LNCaP clone FGC (cell line): ENCODE results near the gene ADGRA3.

Source experiments
- DNase-seq: peaks from one replicate; pipeline ENCODE4 v3.0.0-alpha.2; 2011; ENCODE audit warnings: low read depth
- H3K4me3 ChIP-seq: 2 replicates; pipeline ENCODE4 v1.5.1; 2011; ENCODE audit warnings: mild to moderate bottlenecking, low read depth, low read length, control low read depth
- TF ChIP-seq, protein P1 (sequence below): IDR thresholded peaks from 2 replicates; pipeline ENCODE4 v1.5.1; 2012; ENCODE audit warnings: mild to moderate bottlenecking; ENCODE audit not compliant: control insufficient read depth, insufficient read depth; ENCODE audit errors: extremely low read depth

Gene ADGRA3

DNA sequence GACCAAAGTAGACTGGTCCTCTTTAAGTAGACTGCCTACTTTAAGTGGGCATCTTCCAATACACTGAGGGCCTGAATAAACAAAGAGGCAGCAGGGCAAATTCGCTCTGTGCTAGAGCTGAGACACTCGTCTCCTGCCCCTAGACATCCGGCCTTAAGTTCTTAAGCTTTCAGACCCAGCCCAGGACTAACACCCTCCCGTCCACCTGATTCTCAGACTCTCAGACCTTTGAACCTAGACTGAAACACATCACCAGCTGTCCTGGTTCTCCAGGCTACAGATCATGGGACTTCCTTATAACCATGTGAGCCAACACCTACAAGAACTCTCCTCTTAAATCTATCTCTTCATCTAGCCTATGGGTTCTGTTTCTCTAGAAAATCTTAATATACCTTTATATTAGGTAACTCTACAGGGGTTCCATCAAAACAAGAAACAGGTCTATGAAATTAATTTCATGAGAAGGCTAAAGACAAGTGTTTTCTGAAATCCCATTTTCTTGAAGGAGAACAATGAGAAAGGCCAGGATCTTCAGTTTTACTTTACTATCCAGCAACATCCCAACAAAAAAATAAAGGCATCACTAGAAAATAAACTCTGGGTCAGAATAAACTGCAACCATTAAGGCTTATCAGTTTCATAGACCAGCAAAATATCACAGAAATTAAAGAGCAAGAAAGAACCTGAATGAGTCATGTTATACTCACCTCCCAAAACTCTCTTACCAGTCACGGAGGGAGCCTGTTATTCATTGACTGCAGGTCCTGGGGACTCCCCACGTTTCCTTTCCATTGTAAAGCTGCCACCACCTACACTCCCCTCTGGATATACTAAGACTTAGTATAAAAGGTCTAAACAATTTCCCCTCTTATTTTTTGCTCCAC lies 14.8 kb downstream of the ADGRA3 start:
- TF ChIP-seq, protein P1, sequence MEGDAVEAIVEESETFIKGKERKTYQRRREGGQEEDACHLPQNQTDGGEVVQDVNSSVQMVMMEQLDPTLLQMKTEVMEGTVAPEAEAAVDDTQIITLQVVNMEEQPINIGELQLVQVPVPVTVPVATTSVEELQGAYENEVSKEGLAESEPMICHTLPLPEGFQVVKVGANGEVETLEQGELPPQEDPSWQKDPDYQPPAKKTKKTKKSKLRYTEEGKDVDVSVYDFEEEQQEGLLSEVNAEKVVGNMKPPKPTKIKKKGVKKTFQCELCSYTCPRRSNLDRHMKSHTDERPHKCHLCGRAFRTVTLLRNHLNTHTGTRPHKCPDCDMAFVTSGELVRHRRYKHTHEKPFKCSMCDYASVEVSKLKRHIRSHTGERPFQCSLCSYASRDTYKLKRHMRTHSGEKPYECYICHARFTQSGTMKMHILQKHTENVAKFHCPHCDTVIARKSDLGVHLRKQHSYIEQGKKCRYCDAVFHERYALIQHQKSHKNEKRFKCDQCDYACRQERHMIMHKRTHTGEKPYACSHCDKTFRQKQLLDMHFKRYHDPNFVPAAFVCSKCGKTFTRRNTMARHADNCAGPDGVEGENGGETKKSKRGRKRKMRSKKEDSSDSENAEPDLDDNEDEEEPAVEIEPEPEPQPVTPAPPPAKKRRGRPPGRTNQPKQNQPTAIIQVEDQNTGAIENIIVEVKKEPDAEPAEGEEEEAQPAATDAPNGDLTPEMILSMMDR, result no peak
- H3K4me3 ChIP-seq, result peak overlapping the region; percentile 32
- no peak for DNase-seq

DNA sequence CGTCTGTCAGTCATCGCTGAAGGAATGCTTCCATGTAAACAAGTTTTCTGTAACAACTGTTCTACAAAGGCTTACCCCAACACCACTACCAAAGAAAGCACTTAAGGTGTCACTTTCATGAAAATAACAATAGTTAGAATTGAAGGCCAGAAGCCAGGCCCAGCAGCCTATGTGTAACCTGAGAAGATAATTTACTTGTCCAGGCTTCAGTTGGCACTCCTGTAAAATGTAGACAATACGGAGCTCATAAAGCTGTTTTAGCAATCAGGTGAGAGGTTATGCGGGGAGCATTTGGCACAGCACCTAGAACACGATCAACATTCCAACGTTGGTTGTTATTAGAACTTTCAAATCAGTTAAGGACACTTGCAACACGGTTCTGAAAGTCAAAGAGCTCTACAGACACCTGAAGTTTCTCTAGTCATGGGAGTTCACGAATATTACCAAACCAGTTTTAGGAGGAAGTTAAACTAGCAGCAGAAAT lies 15.7 kb downstream of the ADGRA3 start:
- H3K4me3 ChIP-seq, result peak overlapping the region; percentile 32
- TF ChIP-seq, protein P1, result no peak
- DNase-seq, result peak; percentile 88

DNA sequence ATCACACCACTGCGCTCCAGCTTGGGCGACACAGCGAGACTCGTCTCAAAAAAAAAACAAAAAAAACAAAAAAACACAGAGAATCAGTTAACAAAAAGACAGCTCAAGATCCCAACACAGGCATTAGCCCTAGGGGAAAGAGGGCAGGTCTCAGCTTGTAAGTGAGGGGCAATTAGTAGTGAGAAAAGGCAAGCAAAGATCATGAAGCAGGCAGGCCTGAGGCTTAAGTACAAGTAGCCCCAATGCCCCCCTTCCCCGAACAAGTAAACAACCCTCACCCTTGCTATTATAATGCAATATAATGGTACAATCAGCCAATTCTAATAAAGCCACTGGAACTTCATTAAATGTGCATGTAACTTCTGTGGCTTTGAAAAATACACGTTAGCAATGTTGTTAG lies 17.0 kb downstream of the ADGRA3 start:
- TF ChIP-seq, protein P1, result no peak
- H3K4me3 ChIP-seq, result no peak overlapping the region
- DNase-seq, result no peak

DNA sequence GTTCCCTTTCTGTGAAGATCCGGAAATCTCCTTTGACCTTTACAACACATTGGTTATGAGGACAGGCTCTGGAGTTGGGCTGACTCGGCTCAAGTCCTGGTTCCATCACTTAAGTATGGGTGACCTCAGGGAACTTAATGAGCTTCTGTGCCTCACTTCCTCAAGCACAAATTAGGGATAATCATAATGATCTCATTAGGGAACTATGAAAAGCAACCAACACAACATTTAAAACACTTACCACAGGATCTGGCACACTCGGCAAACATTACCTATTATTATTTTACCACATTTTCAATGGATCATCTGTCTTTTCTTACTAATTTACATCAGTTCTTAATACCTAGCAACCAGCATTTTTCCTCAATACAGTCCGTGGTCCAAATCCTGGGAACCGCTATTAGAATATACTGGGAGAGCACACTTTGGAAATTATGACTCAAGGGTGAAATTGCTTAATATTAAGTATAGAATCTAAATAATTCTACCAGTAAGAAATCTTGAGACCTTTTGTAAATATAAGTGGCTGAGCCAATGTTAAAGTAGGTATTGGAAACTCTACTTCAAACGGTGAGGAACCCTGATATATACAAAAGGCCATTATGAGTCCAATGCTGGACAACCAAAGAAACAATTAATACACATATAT lies 19.6 kb downstream of the ADGRA3 start:
- TF ChIP-seq, protein P1, result no peak
- H3K4me3 ChIP-seq, result no peak overlapping the region
- no peak for DNase-seq

DNA sequence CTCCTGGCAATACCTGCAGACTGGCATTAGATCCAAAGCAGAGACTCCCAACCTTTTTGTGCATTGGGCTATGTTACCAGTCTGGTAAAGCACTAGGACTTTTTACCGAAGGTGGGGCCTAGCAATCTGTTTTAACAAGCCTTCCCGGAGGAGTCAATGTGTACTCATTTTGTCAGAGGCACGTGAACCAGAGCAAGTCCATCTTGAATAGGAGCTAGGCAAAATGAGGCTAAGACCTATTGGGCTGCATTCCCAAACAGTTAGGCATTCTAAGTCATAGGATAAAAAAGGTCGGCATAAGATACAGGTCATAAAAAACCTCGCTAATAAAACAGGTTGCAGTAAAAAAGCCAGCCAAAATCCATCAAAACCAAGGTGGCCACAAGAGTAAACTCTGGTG lies 22.3 kb downstream of the ADGRA3 start:
- no peak for DNase-seq
- no peak overlapping the region for H3K4me3 ChIP-seq
- TF ChIP-seq, protein P1, result no peak

DNA sequence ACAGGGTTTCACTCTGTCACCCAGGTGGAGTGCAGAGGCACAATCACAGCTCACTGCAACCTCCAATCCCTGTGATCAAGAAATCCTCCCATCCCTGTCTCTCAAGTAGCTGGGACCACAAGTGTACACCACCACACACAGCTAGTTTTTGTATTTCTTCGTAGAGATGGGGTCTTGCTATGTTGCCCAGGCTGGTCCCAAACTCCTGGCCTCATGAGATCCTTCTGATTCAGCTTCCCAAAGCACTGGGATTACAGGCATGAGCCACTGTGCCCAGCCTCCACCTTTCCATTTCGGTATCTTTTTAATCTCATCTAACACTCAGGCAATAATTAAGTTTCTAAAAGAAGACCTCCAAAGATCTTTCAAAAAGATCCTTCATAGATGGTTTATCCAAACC lies 22.9 kb downstream of the ADGRA3 start:
- H3K4me3 ChIP-seq, result no peak overlapping the region
- DNase-seq, result no peak
- TF ChIP-seq, protein P1, result no peak

DNA sequence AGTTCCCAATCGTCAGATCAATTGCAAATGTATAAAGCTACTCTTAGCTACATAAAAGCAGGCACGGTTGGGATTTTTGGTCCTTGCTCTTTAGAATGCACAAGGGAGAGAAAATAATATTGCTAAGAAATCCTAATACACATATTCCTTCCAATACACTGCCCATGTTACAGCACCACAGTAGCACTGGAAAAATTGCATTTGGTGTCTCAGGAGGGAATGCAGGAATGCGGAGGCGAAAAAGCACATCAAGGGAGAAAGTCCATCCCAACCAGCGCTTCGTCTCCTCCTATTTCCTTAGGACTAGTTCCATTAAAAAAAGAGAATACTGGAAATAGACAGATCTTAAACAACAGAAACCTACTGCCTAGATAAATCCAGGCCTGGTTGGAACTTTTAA lies 23.9 kb downstream of the ADGRA3 start:
- TF ChIP-seq, protein P1, result no peak
- no peak for DNase-seq
- H3K4me3 ChIP-seq, result no peak overlapping the region
